SK-N-MC (cell line): ENCODE data around the gene STK32B.

Source experiments
- EZH2 ChIP-seq: fragments of 200-600 bp; sonication (generic); IDR thresholded peaks from one replicate; pipeline ENCODE4 v1.6.1; 2017; ENCODE audit warnings: antibody characterized with exemption
- FOXP2 ChIP-seq: optimal IDR thresholded peaks from 2 replicates; pipeline ENCODE3; 2011; ENCODE audit warnings: mild to moderate bottlenecking, moderate library complexity; ENCODE audit not compliant: insufficient read depth; ENCODE audit errors: extremely low read length, control extremely low read depth
- POLR2AphosphoS5 ChIP-seq: IDR thresholded peaks from 2 replicates; pipeline ENCODE4 v1.6.1; 2012; ENCODE audit warnings: mild to moderate bottlenecking, low read depth, low read length, borderline replicate concordance

GRCh38 chr4:5020341-5020740 is 30.9 kb upstream of the STK32B start:
- TF ChIP-seq EZH2 (no peak), FOXP2 (no peak), POLR2AphosphoS5 (no peak)
